Inferior parietal cortex (tissue), 1 donor: ENCODE measurements around the gene PRKN.
A peak's percentile ranks its signal among the peaks of the same experiment; 100 is the strongest.
"Not testable (repeated sequence)": the region's sequence is repeated elsewhere in the genome, so short reads cannot be mapped to it uniquely, and the experiment has no call there.

Source experiments
- DNase-seq: peaks from one replicate; pipeline ENCODE4 v3.0.0-alpha.2; 2016; ENCODE audit errors: extremely low spot score

Gene PRKN

GRCh38 chr6:161360520-161360919 is 1367.0 kb downstream of the PRKN start:
- no peak for DNase-seq

- no peak for DNase-seq
These were observed 1368.0 kb downstream of the PRKN start for GRCh38 chr6:161359618-161359945.

GRCh38 chr6:161356167-161356854 is 1371.3 kb downstream of the PRKN start:
- no peak for DNase-seq

GRCh38 chr6:161355696-161356095 is 1371.9 kb downstream of the PRKN start:
- no peak for DNase-seq

GRCh38 chr6:161354956-161355355 is 1372.6 kb downstream of the PRKN start:
- DNase-seq = no peak

- no peak for DNase-seq
These were observed 1373.2 kb downstream of the PRKN start for GRCh38 chr6:161354276-161354840.

- peak; percentile 61 for DNase-seq
These were observed 1374.4 kb downstream of the PRKN start for GRCh38 chr6:161353208-161353613.

- no peak for DNase-seq
These were observed 1375.7 kb downstream of the PRKN start for GRCh38 chr6:161351858-161352257.

- DNase-seq = no peak
These were observed 1377.7 kb downstream of the PRKN start for GRCh38 chr6:161349886-161350285.

GRCh38 chr6:161348628-161348994 is 1379.0 kb downstream of the PRKN start:
- no peak for DNase-seq

- no peak for DNase-seq
These were observed 1379.5 kb downstream of the PRKN start for GRCh38 chr6:161347988-161348627.

- no peak for DNase-seq
These were observed 1380.4 kb downstream of the PRKN start for GRCh38 chr6:161347125-161347524.

GRCh38 chr6:161346717-161347116 is 1380.8 kb downstream of the PRKN start:
- DNase-seq = no peak

- DNase-seq = no peak
These were observed 1382.9 kb downstream of the PRKN start for GRCh38 chr6:161344626-161345025.

- DNase-seq = no peak
These were observed 1385.5 kb downstream of the PRKN start for GRCh38 chr6:161342039-161342438.

- no peak for DNase-seq
These were observed 1385.9 kb downstream of the PRKN start for GRCh38 chr6:161341638-161342037.

- no peak for DNase-seq
These were observed 1389.6 kb downstream of the PRKN start for GRCh38 chr6:161338015-161338414.

- DNase-seq = no peak
These were observed 1391.1 kb downstream of the PRKN start for GRCh38 chr6:161336479-161336878.

- DNase-seq = no peak
These were observed 1394.2 kb downstream of the PRKN start for GRCh38 chr6:161333410-161333809.

GRCh38 chr6:161331402-161332081 is 1396.0 kb downstream of the PRKN start:
- DNase-seq = not testable (repeated sequence)

- no peak for DNase-seq
These were observed 1400.1 kb downstream of the PRKN start for GRCh38 chr6:161327360-161327953.

- DNase-seq = peak; percentile 82
These were observed 1408.3 kb downstream of the PRKN start for GRCh38 chr6:161319231-161319630.
